ENCODE results near the gene CCL28.
"Not testable (repeated sequence)": the region's sequence is repeated elsewhere in the genome, so short reads cannot be mapped to it uniquely, and the experiment has no call there.

Gene CCL28

GRCh38 chr5:43412156-43412555 is at the start of gene CCL28:
Gene CCL28 (minus strand): TSS chr5:43412391. CDS start chr5:43412316, 75 bp downstream.
- ATAC-seq (replicated peaks; ENCODE audit: extremely low read depth, poor library complexity, severe bottlenecking) (no peak), DNase-seq (ENCODE audit: low spot score in 2 of 2) (no peak)
- H3K27ac Mint-ChIP-seq (ENCODE audit: low read depth), result no peak within 1 kb of the TSS
- no peaks in the 10 kb centered on the region for H3K9me3 Mint-ChIP-seq
- H3K27me3 Mint-ChIP-seq, result peaks cover 5% of the 10 kb centered on the region
- H3K4me3 Mint-ChIP-seq, result no peak within 1 kb of the TSS
- no peaks in the 10 kb centered on the region for H3K36me3 Mint-ChIP-seq (ENCODE audit: insufficient read depth)
- H3K4me1 Mint-ChIP-seq, result no peaks in the 10 kb centered on the region

- H3K27me3 Mint-ChIP-seq, result no peaks in the 10 kb centered on the region
- DNase-seq (ENCODE audit: low spot score in 2 of 2) (no peak), ATAC-seq (replicated peaks; ENCODE audit: extremely low read depth, poor library complexity, severe bottlenecking) (no peak)
- H3K9me3 Mint-ChIP-seq, result peaks cover 5% of the 10 kb centered on the region
- no peak overlapping the region for H3K27ac Mint-ChIP-seq (ENCODE audit: low read depth)
- H3K36me3 Mint-ChIP-seq (ENCODE audit: insufficient read depth), result peaks cover 2% of the 10 kb centered on the region
- peaks cover 16% of the 10 kb centered on the region for H3K4me1 Mint-ChIP-seq
- no peak overlapping the region for H3K4me3 Mint-ChIP-seq
These were observed 48.9 kb upstream of the CCL28 start for GRCh38 chr5:43461066-43461465.

GRCh38 chr5:43456556-43456955 is 44.4 kb upstream of the CCL28 start:
- no peak overlapping the region for H3K27ac Mint-ChIP-seq (ENCODE audit: low read depth)
- H3K4me1 Mint-ChIP-seq, result peaks cover 5% of the 10 kb centered on the region
- peaks cover 5% of the 10 kb centered on the region for H3K9me3 Mint-ChIP-seq
- no peak for ATAC-seq (replicated peaks; ENCODE audit: extremely low read depth, poor library complexity, severe bottlenecking)
- no peak for DNase-seq (ENCODE audit: low spot score in 2 of 2)
- H3K36me3 Mint-ChIP-seq (ENCODE audit: insufficient read depth), result peaks cover 7% of the 10 kb centered on the region
- H3K27me3 Mint-ChIP-seq, result no peaks in the 10 kb centered on the region
- H3K4me3 Mint-ChIP-seq, result no peak overlapping the region

GRCh38 chr5:43441575-43441974 is 29.4 kb upstream of the CCL28 start:
- not testable (repeated sequence) for DNase-seq (ENCODE audit: low spot score in 2 of 2); ATAC-seq (replicated peaks; ENCODE audit: extremely low read depth, poor library complexity, severe bottlenecking); H3K27ac Mint-ChIP-seq (ENCODE audit: low read depth); H3K4me1 Mint-ChIP-seq; H3K36me3 Mint-ChIP-seq (ENCODE audit: insufficient read depth); H3K4me3 Mint-ChIP-seq; H3K27me3 Mint-ChIP-seq
- H3K9me3 Mint-ChIP-seq, result peaks cover 38% of the 10 kb centered on the region

- H3K27me3 Mint-ChIP-seq, result no peaks in the 10 kb centered on the region
- no peaks in the 10 kb centered on the region for H3K4me1 Mint-ChIP-seq
- no peak overlapping the region for H3K4me3 Mint-ChIP-seq
- ATAC-seq (replicated peaks; ENCODE audit: extremely low read depth, poor library complexity, severe bottlenecking) (no peak), DNase-seq (ENCODE audit: low spot score in 2 of 2) (no peak)
- H3K27ac Mint-ChIP-seq (ENCODE audit: low read depth), result no peak overlapping the region
- peaks cover 27% of the 10 kb centered on the region for H3K9me3 Mint-ChIP-seq
- no peaks in the 10 kb centered on the region for H3K36me3 Mint-ChIP-seq (ENCODE audit: insufficient read depth)
These were observed 25.0 kb upstream of the CCL28 start for GRCh38 chr5:43437062-43437660.

- no peak overlapping the region for H3K4me3 Mint-ChIP-seq
- H3K36me3 Mint-ChIP-seq (ENCODE audit: insufficient read depth), result no peaks in the 10 kb centered on the region
- peaks cover 13% of the 10 kb centered on the region for H3K9me3 Mint-ChIP-seq
- no peak overlapping the region for H3K27ac Mint-ChIP-seq (ENCODE audit: low read depth)
- no peaks in the 10 kb centered on the region for H3K4me1 Mint-ChIP-seq
- ATAC-seq (replicated peaks; ENCODE audit: extremely low read depth, poor library complexity, severe bottlenecking), result no peak
- no peaks in the 10 kb centered on the region for H3K27me3 Mint-ChIP-seq
- DNase-seq (ENCODE audit: low spot score in 2 of 2), result no peak
These were observed 21.2 kb upstream of the CCL28 start for GRCh38 chr5:43433382-43433781.

- Mint-ChIP-seq H3K27me3 (no peaks in the 10 kb centered on the region), H3K4me3 (no peak overlapping the region), H3K27ac (ENCODE audit: low read depth) (no peak overlapping the region), H3K9me3 (peaks cover 8% of the 10 kb centered on the region), H3K36me3 (ENCODE audit: insufficient read depth) (no peaks in the 10 kb centered on the region), H3K4me1 (no peaks in the 10 kb centered on the region)
- no peak for ATAC-seq (replicated peaks; ENCODE audit: extremely low read depth, poor library complexity, severe bottlenecking)
- DNase-seq (ENCODE audit: low spot score in 2 of 2), result no peak
These were observed 20.5 kb upstream of the CCL28 start for GRCh38 chr5:43432486-43433375.

GRCh38 chr5:43429706-43430105 is 17.5 kb upstream of the CCL28 start:
- no peak overlapping the region for H3K4me3 Mint-ChIP-seq
- no peaks in the 10 kb centered on the region for H3K27me3 Mint-ChIP-seq
- no peaks in the 10 kb centered on the region for H3K36me3 Mint-ChIP-seq (ENCODE audit: insufficient read depth)
- H3K4me1 Mint-ChIP-seq, result no peaks in the 10 kb centered on the region
- H3K9me3 Mint-ChIP-seq, result no peaks in the 10 kb centered on the region
- H3K27ac Mint-ChIP-seq (ENCODE audit: low read depth), result no peak overlapping the region
- ATAC-seq (replicated peaks; ENCODE audit: extremely low read depth, poor library complexity, severe bottlenecking) (no peak), DNase-seq (ENCODE audit: low spot score in 2 of 2) (no peak)

- ATAC-seq (replicated peaks; ENCODE audit: extremely low read depth, poor library complexity, severe bottlenecking) (no peak), DNase-seq (ENCODE audit: low spot score in 2 of 2) (no peak)
- Mint-ChIP-seq H3K4me3 (no peak overlapping the region), H3K27ac (ENCODE audit: low read depth) (no peak overlapping the region), H3K27me3 (no peaks in the 10 kb centered on the region), H3K4me1 (no peaks in the 10 kb centered on the region), H3K36me3 (ENCODE audit: insufficient read depth) (peaks cover 1% of the 10 kb centered on the region), H3K9me3 (no peaks in the 10 kb centered on the region)
These were observed 16.8 kb upstream of the CCL28 start for GRCh38 chr5:43429016-43429415.

GRCh38 chr5:43427306-43427705 is 15.1 kb upstream of the CCL28 start:
- Mint-ChIP-seq H3K4me1 (no peaks in the 10 kb centered on the region), H3K27me3 (peaks cover 6% of the 10 kb centered on the region), H3K9me3 (no peaks in the 10 kb centered on the region), H3K4me3 (no peak overlapping the region), H3K36me3 (ENCODE audit: insufficient read depth) (peaks cover 1% of the 10 kb centered on the region), H3K27ac (ENCODE audit: low read depth) (no peak overlapping the region)
- no peak for ATAC-seq (replicated peaks; ENCODE audit: extremely low read depth, poor library complexity, severe bottlenecking)
- no peak for DNase-seq (ENCODE audit: low spot score in 2 of 2)

- ATAC-seq (replicated peaks; ENCODE audit: extremely low read depth, poor library complexity, severe bottlenecking) (no peak), DNase-seq (ENCODE audit: low spot score in 2 of 2) (no peak)
- peaks cover 17% of the 10 kb centered on the region for H3K27me3 Mint-ChIP-seq
- H3K9me3 Mint-ChIP-seq, result no peaks in the 10 kb centered on the region
- no peak overlapping the region for H3K27ac Mint-ChIP-seq (ENCODE audit: low read depth)
- H3K4me3 Mint-ChIP-seq, result no peak overlapping the region
- peaks cover 1% of the 10 kb centered on the region for H3K36me3 Mint-ChIP-seq (ENCODE audit: insufficient read depth)
- H3K4me1 Mint-ChIP-seq, result no peaks in the 10 kb centered on the region
These were observed 13.8 kb upstream of the CCL28 start for GRCh38 chr5:43425983-43426382.

- ATAC-seq (replicated peaks; ENCODE audit: extremely low read depth, poor library complexity, severe bottlenecking); H3K4me3 Mint-ChIP-seq; H3K9me3 Mint-ChIP-seq; H3K27ac Mint-ChIP-seq (ENCODE audit: low read depth); DNase-seq (ENCODE audit: low spot score in 2 of 2); H3K4me1 Mint-ChIP-seq; H3K36me3 Mint-ChIP-seq (ENCODE audit: insufficient read depth): not testable (repeated sequence)
- peaks cover 17% of the 10 kb centered on the region for H3K27me3 Mint-ChIP-seq
These were observed 10.9 kb upstream of the CCL28 start for GRCh38 chr5:43423086-43423485.

- no peak for ATAC-seq (replicated peaks; ENCODE audit: extremely low read depth, poor library complexity, severe bottlenecking)
- no peak overlapping the region for H3K27ac Mint-ChIP-seq (ENCODE audit: low read depth)
- H3K27me3 Mint-ChIP-seq, result peaks cover 22% of the 10 kb centered on the region
- DNase-seq (ENCODE audit: low spot score in 2 of 2), result no peak
- H3K4me3 Mint-ChIP-seq, result no peak overlapping the region
- H3K36me3 Mint-ChIP-seq (ENCODE audit: insufficient read depth), result peaks cover 6% of the 10 kb centered on the region
- no peaks in the 10 kb centered on the region for H3K9me3 Mint-ChIP-seq
- H3K4me1 Mint-ChIP-seq, result no peaks in the 10 kb centered on the region
These were observed 10.0 kb upstream of the CCL28 start for GRCh38 chr5:43422143-43422542.

Data from central memory CD8-positive, alpha-beta T cell (primary cell).